Muscle layer of duodenum (tissue), 2 donors: ENCODE results near the gene MXD1.

ENCODE experiments used
- H3K27ac ChIP-seq: one replicate; pipeline ENCODE4 v1.7.0; 2013; ENCODE audit warnings: mild to moderate bottlenecking, low read length
- H3K27me3 ChIP-seq: one replicate; pipeline ENCODE4 v1.7.0; 2013; ENCODE audit warnings: low read depth, mild to moderate bottlenecking, control low read depth, low read length
- H3K36me3 ChIP-seq, 2 donors: one replicate each; pipeline ENCODE4 v1.7.0; 2013; ENCODE audit warnings: low read length in 2 of 2, control low read depth in 1 of 2, mild to moderate bottlenecking in 1 of 2; ENCODE audit not compliant: insufficient read depth in 2 of 2, control insufficient read depth in 1 of 2
- H3K4me1 ChIP-seq, 2 donors: one replicate each; pipeline ENCODE4 v1.7.0; 2013; ENCODE audit warnings: low read length in 2 of 2, mild to moderate bottlenecking in 2 of 2, control low read depth in 1 of 2, moderate library complexity in 1 of 2; ENCODE audit not compliant: insufficient read depth in 2 of 2, control insufficient read depth in 1 of 2
- H3K4me3 ChIP-seq, 2 donors: one replicate each; pipeline ENCODE4 v1.7.0; 2013; ENCODE audit warnings: low read length in 2 of 2, low read depth in 1 of 2, mild to moderate bottlenecking in 1 of 2
- H3K9me3 ChIP-seq, 2 donors: one replicate each; pipeline ENCODE4 v1.7.0; 2013; ENCODE audit warnings: low read length in 2 of 2, control low read depth in 1 of 2, mild to moderate bottlenecking in 1 of 2; ENCODE audit not compliant: control insufficient read depth in 1 of 2
- donor health status: healthy.

MXD1 gene

DNA sequence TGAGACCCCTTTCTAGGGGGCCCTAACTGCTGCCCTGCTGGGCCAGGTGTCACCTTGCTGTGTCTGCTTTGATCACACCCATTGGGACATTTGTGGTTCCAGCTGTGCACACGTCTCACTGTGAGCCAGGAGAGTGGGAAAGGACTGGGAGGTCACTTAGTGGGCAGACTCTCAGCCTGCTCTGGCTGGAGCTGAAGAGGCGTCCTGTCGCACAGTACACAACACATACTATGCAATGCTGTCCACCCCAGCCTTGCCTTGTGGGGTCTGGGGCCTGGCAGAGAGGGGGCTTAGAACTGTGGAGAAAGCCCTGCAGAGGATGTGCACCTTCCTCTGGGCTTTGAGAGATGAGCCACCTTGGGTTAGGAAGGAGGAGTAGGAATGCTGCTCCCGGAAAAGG, 71.8 kb downstream of the MXD1 start:
- Histone ChIP-seq H3K27ac (no peak overlapping the region), H3K36me3 (no peaks in the 10 kb centered on the region)

GRCh38 chr2:69988086-69988635, 73.3 kb downstream of the MXD1 start:
- Histone ChIP-seq H3K4me1 (no peaks in the 10 kb centered on the region), H3K9me3 (no peaks in the 10 kb centered on the region), H3K4me3 (no peak overlapping the region), H3K36me3 (peaks cover 0 to 3% of the 10 kb centered on the region in 2 donors), H3K27me3 (no peaks in the 10 kb centered on the region), H3K27ac (no peak overlapping the region)

More for the DNA sequence above, 71.8 kb downstream of the MXD1 start:
- Histone ChIP-seq H3K27me3 (no peaks in the 10 kb centered on the region), H3K4me3 (no peak overlapping the region), H3K9me3 (no peaks in the 10 kb centered on the region), H3K4me1 (no peaks in the 10 kb centered on the region)

- H3K4me1 ChIP-seq, result no peaks in the 10 kb centered on the region
- H3K9me3 ChIP-seq, result no peaks in the 10 kb centered on the region
- no peak overlapping the region for H3K4me3 ChIP-seq
- peaks cover 6 to 9% of the 10 kb centered on the region in 2 donors for H3K36me3 ChIP-seq
- no peak overlapping the region for H3K27ac ChIP-seq
- no peaks in the 10 kb centered on the region for H3K27me3 ChIP-seq
Observed at GRCh38 chr2:69989009-69989408, 74.1 kb downstream of the MXD1 start.

DNA sequence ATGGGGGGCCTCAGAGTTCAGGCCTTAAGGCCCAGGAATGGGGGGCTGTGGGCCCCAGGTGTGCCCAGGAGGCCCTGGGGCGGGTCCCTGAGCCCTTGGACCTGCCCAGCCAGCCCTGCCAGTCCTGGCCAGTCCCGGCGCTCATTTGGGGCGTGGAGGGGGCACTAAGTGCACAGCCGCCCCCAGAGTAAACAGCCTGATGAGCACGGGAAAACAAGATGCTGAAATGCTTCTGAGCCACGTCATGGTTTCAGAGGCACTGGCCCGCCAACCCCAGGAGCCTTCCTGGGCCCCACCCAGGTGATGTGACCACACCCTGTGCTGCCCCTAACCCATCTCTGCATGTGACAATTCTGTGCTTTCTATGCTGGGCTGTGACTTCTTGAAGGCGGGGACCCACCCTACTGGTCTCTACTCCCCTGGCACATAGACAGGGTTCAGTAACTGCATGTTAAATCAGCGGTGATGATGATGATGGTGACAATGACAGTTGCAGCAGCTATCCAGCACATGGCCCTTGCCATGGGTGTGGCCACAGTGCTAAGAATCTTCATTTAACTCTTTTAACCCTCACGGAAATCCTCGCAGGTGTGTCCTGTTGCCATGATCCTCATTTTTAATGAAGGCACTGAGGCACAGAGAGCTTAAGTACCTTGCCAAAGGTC, 74.7 kb downstream of the MXD1 start:
- Histone ChIP-seq H3K36me3 (peaks cover 9 to 13% of the 10 kb centered on the region in 2 donors), H3K4me3 (no peak overlapping the region), H3K9me3 (no peaks in the 10 kb centered on the region), H3K4me1 (no peaks in the 10 kb centered on the region), H3K27ac (no peak overlapping the region), H3K27me3 (no peaks in the 10 kb centered on the region)
